NCI-H1436 (cell line): Measurements from ENCODE around the gene BEND5.

Source experiments
- DNase-seq: peaks from one replicate; lab custom pipeline; 2025; lab: John Stamatoyannopoulos, UW

BEND5 gene

DNA sequence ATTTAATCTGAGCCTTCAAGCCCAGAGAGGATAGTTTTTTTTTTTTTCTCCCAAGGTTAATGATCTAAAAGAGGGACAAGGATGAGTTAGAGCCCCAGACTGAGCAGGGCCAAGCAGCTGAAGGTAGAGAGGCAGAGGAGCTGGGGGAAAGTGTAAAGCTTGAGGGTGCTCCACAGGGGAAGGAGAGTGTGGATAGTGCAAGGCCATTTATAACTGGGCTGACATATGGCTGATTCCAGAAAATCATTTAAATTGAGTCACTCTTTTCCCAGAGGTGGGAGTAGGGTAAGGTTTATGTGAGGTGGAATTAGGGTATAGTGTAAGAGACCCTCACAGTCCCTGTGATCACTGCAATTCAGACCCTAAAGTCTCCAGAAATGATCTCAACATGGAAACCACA, 55.8 kb downstream of the BEND5 start:
- DNase-seq = no peak

GRCh38 chr1:48718705-48719104, 58.0 kb downstream of the BEND5 start:
- no peak for DNase-seq

- no peak for DNase-seq
Measured at GRCh38 chr1:48718116-48718630, 58.5 kb downstream of the BEND5 start.

DNA sequence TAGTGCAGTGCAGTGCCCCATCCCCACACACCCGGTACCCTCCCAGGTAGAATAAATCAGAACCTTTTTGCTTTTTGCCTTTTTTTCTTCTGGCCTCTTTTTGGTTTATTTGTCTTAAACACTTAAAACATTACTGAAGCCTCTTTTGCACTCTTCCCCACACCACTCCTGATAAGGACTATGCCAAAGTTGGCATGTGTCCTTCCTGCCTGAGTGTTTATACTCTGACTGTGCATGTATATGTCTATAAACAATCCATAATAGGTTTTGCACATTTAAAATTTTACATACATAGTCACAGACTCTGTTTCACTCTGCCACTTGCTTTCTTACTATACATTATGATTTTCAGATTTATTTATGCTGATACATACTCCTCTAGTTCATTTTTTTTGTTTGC, 59.6 kb downstream of the BEND5 start:
- DNase-seq = no peak

DNA sequence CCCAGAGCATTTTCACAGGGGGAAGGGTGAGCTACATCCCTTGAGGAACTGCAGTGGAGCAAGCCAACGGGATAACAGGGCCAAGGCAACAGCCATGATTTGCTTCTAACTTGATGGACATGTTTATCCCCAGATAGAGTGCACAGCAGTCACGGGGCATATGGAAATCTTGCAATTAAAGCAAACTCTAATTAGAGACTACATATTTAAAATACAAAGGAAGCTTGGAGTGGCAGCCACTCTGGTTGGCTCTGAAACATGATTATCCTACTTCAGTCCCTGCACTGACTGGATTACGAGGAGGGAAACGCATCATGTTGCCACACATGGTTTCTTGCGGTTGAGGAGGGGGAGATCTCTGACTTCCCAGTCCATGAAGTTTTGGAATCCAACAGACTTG, 60.8 kb downstream of the BEND5 start:
- DNase-seq = peak; percentile 52

- DNase-seq = no peak
Measured at GRCh38 chr1:48710915-48711314, 65.8 kb downstream of the BEND5 start.

DNA sequence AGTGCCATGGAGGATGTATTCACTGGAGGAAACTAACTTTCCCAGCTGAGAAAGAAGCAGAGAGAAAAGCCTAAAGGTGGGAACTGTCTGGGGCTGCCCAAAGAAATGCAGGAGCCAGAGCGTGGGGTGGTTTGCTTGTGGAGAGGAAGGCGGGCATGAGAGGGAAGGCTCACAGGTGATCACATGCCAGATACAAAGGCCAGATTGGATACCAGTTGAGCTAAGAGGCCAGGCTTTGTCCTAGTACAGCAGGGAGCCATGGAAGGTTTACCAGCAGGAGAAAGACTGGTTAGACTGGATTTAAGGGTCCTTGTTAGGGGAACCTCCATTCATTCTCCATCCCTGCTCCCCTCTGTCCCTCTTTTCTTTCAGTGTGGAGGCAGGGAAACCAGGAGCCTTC, 66.4 kb downstream of the BEND5 start:
- DNase-seq = no peak

DNA sequence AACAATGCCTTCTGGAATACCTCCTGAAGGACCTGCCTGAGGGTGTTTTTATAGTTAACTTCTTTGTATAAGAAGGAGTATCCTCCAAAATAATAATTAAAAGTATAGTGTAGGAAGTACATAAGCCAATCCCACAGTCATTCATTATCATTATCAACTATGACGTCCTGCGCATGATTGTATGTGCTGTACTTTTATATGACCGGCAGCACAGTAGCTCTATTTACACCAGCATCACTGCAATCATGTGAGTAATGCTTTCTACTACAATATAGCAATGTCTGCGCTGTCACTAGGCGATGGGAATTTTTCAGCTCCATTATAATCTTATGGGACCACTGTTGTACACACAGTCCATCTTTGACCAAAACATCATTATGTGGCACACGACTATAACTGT, 72.0 kb downstream of the BEND5 start:
- no peak for DNase-seq

- no peak for DNase-seq
Measured at GRCh38 chr1:48701445-48701844, 75.2 kb downstream of the BEND5 start.

- peak; percentile 68 for DNase-seq
Measured at GRCh38 chr1:48697066-48697707, 79.5 kb downstream of the BEND5 start.

- no peak for DNase-seq
Measured at GRCh38 chr1:48695161-48695560, 81.5 kb downstream of the BEND5 start.

- no peak for DNase-seq
Measured at GRCh38 chr1:48693674-48694320, 82.9 kb downstream of the BEND5 start.

DNA sequence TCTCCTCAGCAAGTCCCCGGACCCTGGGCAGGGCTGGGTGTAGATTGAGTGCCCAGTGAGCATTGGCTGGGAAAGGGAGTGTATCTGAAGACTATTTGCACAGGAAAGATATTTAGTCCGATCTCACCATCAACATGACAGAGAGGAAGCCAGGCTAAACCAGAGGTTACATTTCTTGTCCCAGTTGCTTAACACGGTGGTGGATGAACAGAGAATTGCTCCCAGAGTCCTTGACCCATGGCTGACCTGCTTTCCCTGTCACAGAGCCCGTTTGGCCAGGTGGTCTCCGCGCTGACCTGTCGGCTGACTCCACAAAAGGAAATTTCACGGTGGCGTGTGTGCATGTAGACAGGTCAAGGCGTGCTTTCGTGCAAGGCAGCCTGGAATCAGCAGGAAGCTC, 83.5 kb downstream of the BEND5 start:
- DNase-seq = no peak

DNA sequence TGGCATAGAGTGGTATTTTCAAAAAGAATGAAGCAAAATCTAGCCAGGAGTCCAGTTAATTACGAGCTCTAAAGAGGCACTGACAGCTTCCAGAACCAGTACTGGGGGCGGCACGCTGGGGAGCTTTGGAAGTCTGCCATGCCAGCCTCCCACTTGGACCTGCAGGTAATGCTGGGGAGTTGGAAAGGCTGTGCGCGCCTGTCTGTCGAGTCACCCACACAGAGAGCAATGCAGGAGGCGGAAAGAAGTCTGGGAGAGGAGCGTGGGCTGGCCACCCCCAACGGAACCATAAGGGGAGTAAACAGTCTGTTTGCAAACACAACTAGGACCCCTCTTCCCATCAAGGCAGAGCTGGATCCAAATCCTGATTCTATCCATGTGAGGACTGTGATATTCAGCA, 84.5 kb downstream of the BEND5 start:
- no peak for DNase-seq

GRCh38 chr1:48691429-48692001, 85.2 kb downstream of the BEND5 start:
- DNase-seq = no peak

DNA sequence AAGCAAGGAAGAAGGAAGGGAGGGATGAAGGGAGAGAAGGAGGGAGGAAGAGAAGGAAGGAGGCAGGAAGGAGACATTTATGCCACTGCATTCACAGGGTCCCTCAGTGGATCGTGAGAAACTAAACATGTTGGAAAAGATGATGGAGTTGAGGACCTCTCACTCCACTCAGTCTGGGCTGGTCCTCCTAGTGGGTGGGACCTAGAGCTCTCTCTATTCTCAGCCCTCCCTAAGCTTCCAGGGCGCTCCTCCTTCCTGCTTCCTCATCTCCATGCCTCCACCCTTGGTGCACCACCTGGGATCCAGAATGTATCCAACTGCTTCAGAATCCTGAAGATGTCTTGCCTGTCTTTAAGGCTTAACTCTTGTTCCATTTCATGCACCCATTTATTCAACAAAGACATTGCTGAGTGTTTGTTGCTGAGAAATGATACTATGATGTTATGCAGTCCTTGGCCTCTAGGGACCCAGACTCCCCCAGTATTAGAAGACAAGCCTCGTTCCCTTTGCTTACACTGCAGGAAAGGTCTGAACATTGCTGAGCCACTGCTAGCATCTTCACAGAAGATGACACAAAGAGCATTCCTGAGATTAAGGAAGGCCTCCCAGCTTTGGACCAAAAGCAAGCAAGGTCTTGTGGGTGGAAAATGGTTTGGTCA, 88.5 kb downstream of the BEND5 start:
- no peak for DNase-seq

DNA sequence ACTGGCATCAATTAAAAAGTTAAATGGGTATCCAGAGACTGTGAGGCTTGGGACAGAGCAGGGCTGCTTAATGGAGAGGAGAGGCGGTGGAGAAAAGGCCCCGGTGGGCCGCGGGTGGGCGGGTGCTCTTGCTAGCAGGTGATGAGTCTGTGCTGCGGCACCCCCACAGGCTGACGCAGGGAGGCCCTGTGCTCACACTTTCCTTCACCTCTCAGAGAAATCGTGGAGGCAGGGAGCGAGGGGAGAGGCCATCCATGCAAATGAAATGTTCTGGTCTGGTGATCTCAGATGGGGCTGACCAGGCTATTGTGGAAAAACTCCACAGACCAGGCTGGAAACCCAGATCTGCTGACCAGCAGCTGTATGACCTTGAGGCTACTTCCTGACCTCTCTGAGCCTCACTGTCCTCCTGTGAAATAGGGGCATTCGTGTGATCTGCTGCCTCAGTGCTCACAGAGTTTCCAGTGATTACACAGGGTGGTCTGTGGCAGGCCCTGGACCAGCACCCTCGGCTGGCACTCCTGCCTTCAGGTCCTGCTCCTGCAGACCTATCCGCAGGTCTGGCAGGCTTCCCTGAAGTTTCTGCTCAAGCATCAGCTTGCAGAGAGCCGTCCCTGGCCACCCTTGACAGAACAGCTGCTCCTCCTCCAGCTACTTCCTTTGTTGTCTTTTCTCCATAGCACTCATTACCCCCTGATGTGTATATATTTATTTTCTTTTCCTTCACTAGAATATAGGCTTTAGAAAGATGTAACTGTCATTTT, 89.2 kb downstream of the BEND5 start:
- no peak for DNase-seq

- no peak for DNase-seq
Measured at GRCh38 chr1:48686159-48686558, 90.5 kb downstream of the BEND5 start.

DNA sequence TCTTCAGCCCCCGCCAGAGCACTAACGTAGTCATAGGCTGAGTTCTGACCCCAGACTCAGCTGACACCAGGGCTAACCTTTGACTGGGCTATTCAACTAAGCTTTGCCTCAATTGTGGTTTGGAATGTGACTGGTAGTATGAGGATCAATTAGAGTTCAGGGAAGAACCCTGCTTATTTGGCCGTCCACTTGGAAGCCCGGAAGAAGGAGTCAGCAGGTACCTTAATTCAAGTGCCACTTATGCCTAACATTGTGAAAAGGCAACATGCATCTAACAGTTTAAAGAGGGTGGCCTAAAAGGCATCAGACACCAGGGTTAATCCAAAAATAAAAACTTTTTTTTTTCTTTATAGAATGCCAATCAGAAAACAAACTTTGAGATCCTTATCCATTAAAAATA, 92.3 kb downstream of the BEND5 start:
- DNase-seq = no peak

DNA sequence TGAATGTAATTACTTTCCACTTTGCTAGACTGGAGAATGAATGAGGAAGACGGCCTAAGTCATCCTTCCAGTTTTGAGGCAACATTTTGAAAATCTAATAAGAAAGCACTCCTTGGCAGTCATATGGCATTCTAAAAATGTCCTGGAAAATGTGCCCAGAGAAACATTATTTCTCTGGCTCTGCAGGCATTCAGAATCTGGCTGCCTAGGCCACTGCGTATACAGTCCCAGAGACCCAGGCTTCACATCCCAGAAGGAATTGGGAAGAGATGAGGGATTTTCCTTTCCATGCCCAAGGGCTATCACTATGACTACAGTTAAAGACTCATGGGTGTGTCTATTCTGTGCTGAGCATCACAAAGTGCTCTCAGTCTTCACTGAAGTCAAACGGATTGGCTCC, 92.9 kb downstream of the BEND5 start:
- DNase-seq = no peak

GRCh38 chr1:48681476-48682305, 95.0 kb downstream of the BEND5 start:
- DNase-seq = no peak
